ENCODE data around the gene MAPK12.

DNA sequence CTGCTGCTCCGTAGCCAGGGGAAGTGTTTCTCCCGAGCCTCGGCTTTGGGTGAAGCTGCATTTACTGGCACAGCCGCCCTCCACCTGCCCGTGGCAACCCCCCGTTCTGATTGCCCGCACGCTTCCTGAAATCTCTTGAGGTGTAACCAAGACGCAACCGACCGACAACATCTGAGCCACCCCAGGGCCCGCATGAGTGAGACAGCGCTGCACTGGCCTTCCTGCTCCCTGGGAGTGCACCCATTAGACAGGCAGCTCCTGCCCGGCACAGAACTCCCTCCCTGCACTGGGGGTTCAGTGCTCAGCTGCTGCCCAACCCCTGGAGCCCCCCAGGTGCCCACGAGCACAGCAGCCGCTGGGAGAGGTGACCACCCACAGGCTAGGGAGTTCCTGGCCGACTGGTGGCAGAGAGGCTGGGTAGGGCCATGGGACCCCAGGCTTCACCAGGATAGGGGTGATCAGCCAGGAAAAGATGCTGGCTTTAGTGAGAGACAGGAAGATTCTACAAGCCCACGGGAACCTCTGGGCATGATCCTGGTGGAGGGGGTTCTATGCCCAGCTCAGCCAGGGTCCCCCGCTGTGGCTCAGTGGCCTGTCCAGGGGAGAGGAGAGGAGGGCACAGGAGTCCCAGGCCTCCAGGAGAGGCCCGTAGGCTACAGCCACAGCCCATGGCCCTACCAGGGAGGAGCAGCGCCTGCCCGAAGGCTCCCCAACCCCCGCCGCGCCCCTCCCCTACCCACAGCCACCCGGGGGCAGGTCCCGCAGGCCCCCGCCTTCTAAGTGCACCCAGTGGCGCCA is 31.4 kb upstream of the MAPK12 start:
- TF ChIP-seq, protein P1, sequence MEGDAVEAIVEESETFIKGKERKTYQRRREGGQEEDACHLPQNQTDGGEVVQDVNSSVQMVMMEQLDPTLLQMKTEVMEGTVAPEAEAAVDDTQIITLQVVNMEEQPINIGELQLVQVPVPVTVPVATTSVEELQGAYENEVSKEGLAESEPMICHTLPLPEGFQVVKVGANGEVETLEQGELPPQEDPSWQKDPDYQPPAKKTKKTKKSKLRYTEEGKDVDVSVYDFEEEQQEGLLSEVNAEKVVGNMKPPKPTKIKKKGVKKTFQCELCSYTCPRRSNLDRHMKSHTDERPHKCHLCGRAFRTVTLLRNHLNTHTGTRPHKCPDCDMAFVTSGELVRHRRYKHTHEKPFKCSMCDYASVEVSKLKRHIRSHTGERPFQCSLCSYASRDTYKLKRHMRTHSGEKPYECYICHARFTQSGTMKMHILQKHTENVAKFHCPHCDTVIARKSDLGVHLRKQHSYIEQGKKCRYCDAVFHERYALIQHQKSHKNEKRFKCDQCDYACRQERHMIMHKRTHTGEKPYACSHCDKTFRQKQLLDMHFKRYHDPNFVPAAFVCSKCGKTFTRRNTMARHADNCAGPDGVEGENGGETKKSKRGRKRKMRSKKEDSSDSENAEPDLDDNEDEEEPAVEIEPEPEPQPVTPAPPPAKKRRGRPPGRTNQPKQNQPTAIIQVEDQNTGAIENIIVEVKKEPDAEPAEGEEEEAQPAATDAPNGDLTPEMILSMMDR (IDR thresholded peaks at IDR 0.05) = no peak
- TF ChIP-seq EP300 (IDR thresholded peaks at IDR 0.05) (no peak), POLR2A (IDR thresholded peaks at IDR 0.05) (no peak)
